Measurements from ENCODE around the gene SPAG16.
"Not testable (repeated sequence)": the region's sequence is repeated elsewhere in the genome, so short reads cannot be mapped to it uniquely, and the experiment has no call there.

SPAG16 gene

DNA sequence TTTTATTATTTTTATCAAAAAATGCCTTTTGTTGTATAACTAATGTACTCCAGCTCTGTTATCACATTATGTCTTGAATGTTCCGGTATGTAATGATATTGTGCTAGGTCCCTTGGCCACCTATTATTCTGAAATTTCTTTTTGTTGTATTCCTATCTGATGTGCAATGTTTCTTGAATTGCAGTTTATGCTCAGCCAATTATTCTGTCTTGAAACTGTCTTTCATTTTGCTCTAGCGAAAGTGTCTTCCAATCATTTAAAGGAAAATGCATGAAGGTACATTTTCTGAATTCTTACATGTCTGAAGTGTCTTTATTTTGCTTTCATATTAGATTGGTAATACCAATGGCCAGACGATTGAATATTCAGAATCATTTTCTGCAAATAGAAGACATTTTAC is 277.5 kb downstream of the SPAG16 start:
- DNase-seq, result no peak

DNA sequence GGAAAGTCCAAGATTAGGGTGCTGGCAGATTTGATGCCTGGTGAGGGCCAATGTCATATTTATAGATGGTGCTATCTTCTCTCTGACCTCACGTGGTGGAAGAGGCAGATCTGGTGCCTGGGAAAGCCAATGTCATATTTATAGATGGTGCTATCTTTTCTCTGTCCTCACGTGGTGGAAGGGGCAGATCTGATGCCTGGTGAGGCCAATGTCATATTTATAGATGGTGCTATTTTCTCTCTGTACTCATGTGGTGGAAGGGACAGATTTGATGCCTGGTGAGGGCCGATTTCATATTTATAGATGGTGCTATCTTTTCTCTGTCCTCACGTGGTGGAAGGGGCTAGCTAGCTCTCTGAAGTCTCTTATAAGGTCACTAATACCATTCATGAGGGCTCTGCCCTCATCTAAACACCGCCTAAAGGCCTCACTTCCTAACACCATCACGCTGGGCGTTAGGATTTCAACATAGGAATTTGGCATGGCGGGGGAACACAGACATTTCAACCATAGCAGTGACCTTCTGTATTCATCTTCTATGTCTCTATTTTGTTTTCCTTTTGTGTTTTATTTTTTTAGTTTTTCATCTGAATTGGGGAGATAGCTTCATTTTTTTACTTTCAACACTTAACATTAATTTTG is 278.4 kb downstream of the SPAG16 start:
- DNase-seq, result no peak

DNA sequence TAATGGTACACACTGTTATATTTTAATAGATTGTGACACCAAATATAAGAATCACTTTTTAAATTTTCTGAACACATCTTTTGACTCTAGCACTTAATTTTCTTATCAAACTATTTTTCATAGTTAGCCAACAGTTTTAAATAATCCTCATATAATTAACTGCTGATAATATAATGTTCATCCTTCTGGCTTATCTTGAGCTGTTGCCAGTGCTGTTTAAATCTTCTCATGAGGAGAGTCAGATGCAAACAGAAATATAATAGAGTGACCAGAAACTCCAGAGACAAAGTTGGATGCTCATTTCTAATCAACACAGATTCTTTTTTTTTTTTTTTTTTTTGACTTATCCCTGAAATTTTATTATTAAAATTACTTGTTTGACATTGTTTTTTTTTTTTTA is 282.6 kb downstream of the SPAG16 start:
- no peak for DNase-seq

DNA sequence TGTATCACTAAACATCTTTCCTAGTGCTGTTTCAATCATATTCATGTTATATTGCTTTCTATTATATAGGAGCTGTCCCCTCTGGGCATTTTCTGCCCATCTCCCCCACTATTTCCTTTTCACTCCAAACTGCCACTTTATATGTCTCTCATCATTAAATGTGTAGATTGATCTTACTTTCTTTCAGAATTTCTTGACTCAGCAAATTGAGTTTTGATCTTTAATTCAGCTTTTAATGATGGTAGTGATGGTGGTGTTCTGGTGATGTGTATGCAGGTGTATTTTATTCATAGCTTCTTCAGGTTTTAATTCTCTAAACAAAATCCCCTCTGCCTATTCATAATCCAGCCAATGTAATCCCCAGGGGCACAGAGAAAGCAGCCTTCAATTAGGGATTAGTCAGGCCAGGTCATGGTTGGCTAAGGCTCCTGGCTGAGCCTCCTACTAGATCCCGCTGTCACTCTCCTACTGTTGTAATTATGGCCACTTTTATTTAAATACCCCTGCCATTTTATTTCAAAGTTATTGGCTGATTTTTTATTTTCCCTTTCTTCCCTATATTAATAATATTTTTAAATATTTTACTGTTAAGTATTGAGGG is 325.4 kb downstream of the SPAG16 start:
- peak; percentile 1 for DNase-seq

DNA sequence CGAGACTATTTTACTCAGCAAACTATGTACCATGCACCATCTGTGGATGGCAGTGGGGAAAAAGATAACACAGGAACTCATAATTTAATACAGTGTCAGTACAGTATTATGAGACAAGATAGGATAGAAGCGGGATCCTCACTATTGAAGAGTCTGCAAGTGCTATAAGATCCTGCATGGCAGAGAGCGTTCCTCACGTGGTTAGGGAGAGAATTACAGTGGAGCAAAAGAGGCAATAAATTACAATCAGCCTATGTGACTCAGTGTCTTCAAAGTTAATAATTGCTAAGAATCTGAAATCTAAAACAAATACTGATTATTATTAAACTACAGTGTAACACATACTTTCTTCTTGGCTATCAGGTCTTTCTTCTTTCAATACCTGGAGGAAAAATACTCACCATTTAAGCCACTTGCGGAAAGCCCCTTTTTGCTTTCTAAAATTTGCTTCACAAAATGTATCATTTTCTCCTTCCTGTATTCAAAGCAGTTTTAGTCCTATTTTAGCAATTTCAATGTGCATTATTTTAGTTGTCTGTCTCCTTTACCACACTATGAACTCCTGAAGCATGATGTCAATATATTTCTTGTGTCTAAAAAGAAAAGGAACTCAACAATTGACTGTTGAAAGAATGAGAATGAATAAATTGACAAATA is 342.9 kb downstream of the SPAG16 start:
- DNase-seq, result no peak

DNA sequence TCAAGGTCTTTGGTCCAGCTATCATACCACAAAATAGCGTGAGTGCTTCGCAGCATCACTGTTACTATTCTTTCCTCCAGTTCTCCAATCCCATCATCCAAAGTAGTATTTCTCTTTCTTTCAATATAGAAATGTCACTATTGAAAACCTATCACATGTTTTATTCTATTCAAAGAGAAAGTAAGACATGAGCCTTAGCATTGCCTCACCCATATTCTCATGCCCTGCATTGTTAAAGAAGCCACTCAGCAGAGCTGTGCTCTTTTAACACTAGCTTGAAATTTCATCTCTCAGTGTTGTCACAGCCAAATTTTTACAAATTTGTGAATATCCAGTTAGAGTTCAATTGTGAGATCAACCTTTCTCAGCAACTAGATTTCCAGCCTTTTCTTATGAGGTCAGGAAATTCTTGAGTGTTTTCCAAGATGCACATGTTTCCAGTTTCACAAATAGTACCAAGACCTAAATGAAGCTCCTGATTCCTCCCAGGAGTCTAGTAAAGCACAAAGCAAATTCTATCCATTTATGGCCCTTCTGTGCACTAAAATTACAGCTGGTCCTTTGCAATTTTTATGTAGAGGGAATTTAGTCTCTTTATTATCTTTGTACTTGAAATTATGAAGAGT is 343.7 kb downstream of the SPAG16 start:
- DNase-seq, result no peak

DNA sequence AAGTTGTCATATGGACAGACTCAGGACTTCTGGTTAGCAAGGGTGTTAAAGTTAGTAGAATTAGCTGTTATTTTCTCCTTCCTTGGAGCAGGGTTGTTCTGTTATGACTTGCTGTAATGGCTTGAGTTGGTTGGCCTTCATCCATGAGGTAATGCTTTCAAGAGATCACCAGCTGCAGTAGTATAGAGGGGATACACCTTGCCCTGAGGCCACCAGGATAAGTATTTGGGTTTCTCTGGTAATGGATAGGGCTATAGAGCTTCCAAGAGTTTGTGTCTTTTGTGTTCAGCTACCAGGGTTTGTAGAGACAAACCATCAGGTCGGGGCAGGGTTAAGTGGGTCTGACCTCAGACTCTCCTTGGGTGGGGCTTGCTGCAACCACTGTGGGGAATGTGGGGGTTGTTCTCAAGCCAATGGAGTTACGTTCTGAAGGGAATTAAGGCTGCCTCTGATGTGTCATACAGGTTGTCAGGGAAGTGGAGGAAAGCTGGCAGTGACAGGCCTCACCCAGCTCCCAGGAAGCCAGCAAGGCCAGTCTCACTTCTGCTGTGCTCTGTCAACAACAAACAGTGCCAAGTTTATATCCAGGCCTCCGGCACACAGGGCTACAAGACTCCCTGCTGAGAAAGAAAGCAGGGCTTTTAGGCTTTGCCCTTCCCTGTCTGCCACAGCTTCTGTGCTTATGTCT is 356.6 kb downstream of the SPAG16 start:
- no peak for DNase-seq

DNA sequence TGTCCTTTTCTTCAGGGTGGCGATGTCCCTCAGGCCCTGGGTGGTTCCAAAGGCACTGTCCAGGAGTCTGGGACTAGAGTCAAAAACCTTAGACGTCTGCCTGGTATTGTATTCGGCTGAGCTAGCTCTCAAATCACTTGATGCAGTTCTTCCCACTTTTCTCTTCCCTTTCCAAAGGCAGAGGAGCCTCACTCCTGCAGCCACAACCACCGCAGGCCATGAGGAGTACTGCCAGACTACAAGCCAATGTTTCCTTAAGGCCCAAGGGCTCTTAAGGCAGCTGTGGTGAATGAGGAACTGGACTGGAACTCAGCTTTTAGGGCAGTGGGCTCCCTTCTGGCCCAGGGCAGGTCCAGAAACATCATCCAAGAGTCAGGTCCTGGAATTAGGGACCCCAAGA is 360.7 kb downstream of the SPAG16 start:
- DNase-seq, result no peak

DNA sequence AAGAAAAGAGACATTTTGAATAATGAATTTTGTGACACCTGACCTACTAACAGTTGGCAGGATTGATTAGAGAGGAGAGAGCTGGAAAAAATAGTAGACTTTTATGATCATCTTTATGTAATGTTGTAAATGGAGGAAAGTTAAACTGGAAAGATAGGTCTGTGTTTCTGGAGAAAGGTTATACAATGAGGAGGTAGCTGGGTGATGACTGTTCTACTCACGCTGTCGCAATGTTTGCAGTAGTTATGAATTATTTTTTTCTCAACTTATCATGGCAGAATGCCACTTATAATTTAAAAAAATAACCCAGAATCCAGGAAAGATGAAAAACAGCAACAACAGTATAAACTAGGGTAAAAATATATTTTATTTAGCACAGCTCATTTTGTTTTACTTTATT is 364.9 kb downstream of the SPAG16 start:
- DNase-seq, result no peak

DNA sequence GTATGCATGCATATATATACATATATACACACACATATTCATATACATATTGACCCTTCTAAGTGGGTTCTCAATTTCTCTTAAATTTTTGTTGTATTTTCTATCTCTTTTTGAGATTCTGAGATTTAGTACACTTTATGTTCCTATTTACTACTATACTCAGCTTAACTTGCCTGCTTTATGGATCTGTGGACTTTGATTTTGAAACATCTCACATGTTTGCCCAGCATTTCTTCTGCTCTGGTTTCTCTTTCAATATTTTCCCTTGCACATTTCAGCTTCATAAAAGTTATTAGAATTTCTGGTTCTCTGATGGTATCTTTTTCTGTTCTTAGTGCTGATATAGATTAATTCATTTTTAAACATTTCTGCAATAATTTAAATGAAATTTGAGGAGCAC is 380.6 kb downstream of the SPAG16 start:
- no peak for DNase-seq

DNA sequence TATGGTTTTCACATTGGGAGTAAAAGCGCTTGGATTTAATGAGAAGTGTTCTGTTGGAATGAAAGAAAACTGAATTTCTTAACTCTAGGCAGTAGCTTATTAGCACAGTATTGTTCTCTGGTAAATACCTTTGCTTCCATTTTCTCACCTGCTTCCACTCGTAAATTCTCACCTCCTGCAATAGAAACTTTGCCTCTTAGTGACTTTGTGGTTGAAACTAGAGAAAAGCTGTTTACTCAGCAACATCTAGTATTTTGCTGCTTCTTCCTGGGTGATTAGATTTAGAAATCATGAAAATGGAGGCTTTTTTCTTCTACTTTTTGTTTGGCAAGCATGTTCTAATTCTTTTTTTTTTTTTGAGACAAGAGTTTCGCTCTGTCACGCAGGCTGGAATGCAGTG is 385.4 kb downstream of the SPAG16 start:
- DNase-seq, result no peak

DNA sequence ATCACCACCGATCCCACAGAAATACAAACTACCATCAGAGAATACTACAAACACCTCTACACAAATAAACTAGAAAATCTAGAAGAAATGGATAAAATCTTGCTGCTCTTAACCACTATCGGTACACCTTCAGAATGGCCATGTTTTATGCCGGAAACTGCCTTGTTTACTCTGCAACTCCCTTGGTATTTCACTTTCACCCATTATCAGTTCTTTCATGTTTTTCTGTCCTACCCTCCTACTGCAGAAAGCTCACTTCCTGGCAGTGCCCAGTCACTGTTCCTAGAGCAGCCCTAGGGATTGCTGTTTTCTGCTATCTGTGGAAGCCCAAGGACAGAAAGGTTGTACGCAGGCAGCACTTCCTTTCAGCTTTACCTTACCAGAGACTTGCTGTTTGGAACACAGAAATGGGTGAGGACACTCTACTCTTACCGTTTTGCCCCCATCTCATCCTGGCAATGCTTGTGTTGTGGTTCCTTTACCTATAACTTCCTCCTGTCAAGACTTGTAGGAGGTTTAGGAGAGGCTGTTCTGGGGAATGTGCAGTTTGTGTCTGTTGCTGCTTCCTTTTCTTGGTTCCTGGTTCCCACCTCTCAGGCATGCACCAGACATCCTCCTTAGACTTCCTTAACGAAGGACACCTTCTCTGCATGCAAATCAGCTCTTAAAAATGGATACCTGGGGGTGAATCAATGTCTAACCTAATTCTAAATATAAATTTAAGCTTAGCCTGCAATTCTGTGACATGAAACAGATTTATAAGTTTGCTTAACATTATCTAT is 394.4 kb downstream of the SPAG16 start:
- no peak for DNase-seq

DNA sequence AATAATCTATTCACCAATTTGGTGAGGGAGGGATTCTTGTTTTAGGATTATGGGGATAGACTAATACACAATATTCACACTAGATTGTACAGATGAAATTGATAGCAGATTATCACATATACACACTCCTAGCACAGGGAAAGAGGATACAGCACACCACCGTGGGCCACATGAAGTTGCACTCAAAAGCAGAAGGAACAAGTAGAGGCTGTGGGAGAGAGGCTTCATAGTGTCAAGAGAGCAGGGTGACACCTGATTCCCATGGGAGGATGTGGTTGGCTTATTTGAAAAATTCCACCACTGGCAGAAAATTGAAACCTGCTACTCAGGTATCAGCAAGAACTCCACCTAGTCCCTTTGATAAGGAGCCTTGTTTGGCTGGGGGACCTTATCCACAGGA is 395.6 kb downstream of the SPAG16 start:
- DNase-seq, result no peak

DNA sequence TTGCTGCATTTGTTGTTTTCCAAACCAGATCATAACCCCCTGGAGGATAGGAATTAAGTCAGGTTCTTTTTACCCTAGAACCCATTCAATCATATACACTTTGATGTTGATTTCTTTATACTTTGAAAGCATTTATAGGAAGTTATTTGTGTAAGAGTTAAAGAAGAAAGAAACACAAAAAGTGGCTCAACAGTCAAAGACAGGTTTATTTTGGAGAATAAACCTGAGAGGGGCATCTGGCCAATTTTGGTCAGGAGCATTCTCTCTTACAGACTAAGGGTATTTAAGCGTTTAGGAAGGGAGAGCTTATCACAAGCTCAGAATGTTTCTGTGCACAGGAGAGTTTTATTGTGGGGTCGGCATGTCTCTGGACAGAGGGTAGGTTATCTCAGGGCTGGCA is 398.0 kb downstream of the SPAG16 start:
- DNase-seq, result no peak

DNA sequence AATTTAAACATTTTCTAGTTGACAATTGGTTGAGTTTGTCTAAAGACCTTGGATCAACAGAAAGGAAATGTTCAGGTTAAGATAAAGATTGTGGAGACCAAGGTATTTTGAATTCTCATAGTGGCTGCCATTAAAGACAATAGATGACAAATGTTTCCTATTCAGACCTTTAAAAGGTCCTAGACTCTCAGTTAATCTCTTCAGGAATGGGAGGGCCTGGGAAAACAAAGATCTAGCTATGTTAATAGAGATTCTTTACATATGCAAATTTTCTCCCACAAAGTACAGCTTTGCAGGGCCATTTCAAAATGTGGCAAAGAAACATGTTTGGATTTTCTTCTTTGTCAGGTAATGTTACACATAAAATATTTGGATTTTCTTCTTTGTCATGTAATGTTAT is 403.9 kb downstream of the SPAG16 start:
- no peak for DNase-seq

DNA sequence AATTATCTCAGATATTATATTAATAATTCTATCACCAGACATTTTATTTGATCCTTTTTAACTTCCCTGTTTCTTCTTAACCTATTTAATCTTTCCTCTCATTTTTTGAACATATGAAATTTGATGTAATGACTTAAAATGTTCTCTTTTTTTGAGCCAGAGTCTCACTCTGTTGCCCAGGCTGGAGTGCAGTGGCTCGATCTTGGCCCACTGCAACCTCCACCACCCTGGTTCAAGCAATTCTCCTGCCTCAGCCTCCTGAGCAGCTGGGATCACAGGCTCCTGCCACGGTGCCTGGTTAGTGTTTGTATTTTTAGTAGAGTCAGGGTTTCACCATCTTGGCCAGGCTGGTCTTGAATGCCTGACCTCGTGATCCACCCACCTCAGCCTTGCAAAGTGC is 404.6 kb downstream of the SPAG16 start:
- not testable (repeated sequence) for DNase-seq

DNA sequence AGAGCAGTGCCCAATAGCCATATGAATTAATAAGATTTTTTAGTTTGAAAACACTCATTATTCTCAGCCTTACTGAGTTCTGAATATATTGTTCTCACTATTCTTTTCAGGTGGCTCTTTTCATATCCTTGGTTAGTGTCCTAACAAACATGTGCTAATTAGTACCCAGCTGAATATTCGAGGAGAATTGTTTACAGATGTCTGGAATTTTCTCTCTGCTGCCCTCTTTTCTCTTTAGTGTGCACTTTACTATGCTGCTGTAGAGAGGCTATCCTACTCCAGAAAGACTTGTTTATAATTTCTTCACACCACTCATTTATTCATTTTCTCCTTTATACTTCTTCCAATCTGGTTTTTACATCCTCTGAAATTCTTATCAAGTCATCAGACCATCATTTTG is 405.3 kb downstream of the SPAG16 start:
- no peak for DNase-seq

DNA sequence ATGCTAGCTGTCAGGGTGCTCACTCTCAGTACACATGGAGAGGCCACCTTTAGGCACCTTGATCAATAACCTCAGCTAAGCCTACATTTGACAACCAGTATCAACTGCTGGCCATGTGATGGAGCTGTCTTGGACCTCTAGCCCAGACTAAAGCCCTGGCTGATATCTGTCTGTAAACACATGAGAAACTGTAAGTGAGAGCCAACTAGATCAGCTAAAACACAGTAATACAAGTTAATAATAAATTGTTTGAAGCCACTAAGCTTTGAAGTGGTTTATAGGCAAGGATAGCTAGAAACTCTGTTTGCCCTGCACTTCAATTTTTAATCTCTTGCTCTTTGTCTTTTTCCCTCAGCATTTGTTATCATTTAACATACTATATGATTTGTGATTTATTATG is 407.1 kb downstream of the SPAG16 start:
- no peak for DNase-seq

DNA sequence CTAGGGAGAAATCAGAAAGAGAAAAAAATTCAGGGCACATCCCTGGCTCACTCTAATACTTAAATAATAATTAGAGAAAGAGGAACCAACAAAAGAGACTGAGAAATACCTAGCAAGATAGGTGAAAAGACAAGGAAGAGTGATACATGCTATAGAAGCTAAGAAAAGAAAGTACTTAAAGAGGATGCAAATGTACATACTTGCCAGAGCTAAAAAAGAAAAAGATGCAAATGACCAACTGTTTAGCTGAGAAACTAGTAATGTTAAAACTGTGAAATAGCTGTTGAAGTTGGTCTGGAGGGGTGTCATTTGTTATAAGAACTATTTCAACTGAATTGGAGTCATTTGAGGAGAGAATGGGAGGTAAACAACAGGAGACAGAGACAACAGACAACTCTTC is 412.2 kb downstream of the SPAG16 start:
- no peak for DNase-seq

DNA sequence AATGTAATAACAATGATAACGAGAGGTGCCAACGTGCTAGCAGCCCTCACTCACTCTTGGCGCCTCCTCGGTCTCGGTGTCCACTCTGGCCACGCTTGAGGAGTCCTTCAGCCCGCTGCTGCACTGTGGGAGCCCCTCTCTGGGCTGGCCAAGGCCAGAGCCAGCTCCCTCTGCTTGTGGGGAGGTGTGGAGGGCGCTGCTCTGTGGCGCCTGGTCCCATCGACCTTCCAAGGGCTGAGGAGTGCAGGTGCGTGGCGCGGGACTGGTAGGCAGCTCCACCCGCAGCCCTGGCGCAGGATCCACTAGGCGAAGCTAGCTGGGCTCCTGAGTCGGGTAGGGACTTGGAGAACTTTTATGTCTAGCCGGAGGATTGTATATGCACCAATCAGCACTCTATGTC is 417.1 kb downstream of the SPAG16 start:
- not testable (repeated sequence) for DNase-seq

DNA sequence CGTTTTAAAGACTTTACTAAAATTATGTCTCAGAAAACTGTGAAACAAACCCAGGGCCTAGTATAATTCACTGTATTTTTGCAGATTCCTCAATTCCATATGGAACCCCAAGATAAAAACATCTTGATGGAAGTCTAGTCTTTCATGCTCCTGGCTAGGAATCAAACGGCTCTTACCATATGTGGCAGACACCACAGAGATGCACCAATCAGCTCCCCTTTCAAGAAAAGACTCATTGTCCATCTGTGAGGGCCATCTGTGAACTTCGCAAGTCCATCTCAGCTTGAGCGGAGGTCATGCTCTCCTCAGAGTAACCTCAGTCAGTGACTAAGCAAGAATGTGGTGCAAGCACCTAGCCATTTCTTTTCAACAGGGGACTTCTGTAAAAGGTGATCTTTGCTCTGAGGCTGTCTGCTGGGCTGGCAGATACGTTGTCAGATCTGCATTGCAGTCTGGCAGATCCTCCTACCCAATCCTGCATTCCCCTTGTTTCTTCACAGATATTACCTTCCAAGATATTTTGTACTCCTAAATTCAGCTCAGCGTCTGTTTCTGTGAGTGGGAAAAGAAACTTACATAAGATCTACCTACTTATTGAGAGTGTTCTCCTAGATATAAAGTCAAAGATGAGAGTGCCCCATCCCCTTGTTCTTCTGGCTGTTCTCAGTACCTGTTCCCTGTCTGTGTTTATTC is 419.3 kb downstream of the SPAG16 start:
- no peak for DNase-seq

DNA sequence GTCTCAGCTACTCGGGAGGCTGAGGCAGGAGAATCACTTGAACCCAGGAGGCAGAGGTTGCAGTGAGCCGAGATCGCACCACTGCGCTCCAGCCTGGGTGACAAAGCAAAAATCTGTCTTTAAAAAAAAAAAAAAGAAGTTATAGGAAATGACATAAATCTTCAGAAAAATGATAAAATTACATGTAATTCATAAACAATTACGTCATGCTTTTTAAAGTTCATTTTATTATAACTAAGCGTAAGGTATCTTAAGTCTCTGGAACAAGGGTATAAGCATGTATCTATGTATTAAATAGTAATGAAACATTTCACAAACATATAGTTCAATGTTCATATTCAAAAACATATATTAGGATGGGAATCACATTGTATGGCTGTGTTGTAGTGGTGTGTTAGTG is 425.9 kb downstream of the SPAG16 start:
- DNase-seq, result no peak

All from eye (tissue), 1 donor.